GM12874 (cell line): ENCODE data around the gene PEAK1.

ENCODE experiments used
- CTCF ChIP-seq: IDR thresholded peaks from 2 replicates; pipeline ENCODE4 v1.5.1; 2011; ENCODE audit warnings: low read depth, mild to moderate bottlenecking, control low read depth, low read length, moderate library complexity; ENCODE audit not compliant: insufficient read depth

The PEAK1 gene

GRCh38 chr15:77173487-77173886 lies 246.4 kb downstream of the PEAK1 start:
- no peak for TF ChIP-seq CTCF

- TF ChIP-seq CTCF = no peak
Observed at GRCh38 chr15:77171221-77171967, 248.5 kb downstream of the PEAK1 start.

GRCh38 chr15:77168616-77169015 lies 251.3 kb downstream of the PEAK1 start:
- no peak for TF ChIP-seq CTCF

GRCh38 chr15:77168141-77168540 lies 251.8 kb downstream of the PEAK1 start:
- TF ChIP-seq CTCF = no peak

- no peak for TF ChIP-seq CTCF
Observed at GRCh38 chr15:77167406-77167805, 252.5 kb downstream of the PEAK1 start.

GRCh38 chr15:77163781-77164384 lies 256.0 kb downstream of the PEAK1 start:
- no peak for TF ChIP-seq CTCF

GRCh38 chr15:77162872-77163633 lies 256.9 kb downstream of the PEAK1 start:
- no peak for TF ChIP-seq CTCF
